Measurements from ENCODE around the gene NACA. TPM values are rescaled to one million over a fixed set of nuclear protein-coding genes. Genes with fewer than 3 reads are reported as not detected.
A peak's percentile ranks its signal among the peaks of the same experiment; 100 is the strongest.

The NACA gene
- total RNA-seq, 6 donors from 2014 or later = 419 to 868 (median 611) TPM

GRCh38 chr12:56682323-56682722, 42.8 kb downstream of the NACA start:
- Histone ChIP-seq H3K36me3 (peaks cover 0 to 32% (median 5%) of the 10 kb centered on the region in 4 donors), H3K4me1 (peaks cover 39 to 74% (median 53%) of the 10 kb centered on the region in 4 donors), H3K27me3 (no peaks in the 10 kb centered on the region), H3K27ac (no peak overlapping the region), H3K4me3 (no peak overlapping the region), H3K9me3 (no peaks in the 10 kb centered on the region)
- TF ChIP-seq POLR2A (IDR thresholded peaks at IDR 0.05) = no peak
- DNase-seq = no peak
- ATAC-seq (ENCODE audit: low FRiP score in 2 of 2) = no peak
- 92% methylated on average over 6 of the region's 6 CpGs for WGBS, 2 donors

GRCh38 chr12:56679883-56680575, 45.1 kb downstream of the NACA start:
- DNase-seq (no peak), ATAC-seq (ENCODE audit: low FRiP score in 2 of 2) (no peak)
- no peak overlapping the region for H3K4me3 ChIP-seq
- peaks cover 25 to 76% (median 48%) of the 10 kb centered on the region in 4 donors for H3K4me1 ChIP-seq
- TF ChIP-seq POLR2A (IDR thresholded peaks at IDR 0.05) (no peak), CTCF (IDR thresholded peaks at IDR 0.05) (no peak), EP300 (IDR thresholded peaks at IDR 0.05) (no peak), POLR2AphosphoS5 (IDR thresholded peaks at IDR 0.05) (no peak)
- peaks cover 0 to 32% (median 5%) of the 10 kb centered on the region in 4 donors for H3K36me3 ChIP-seq
- no peaks in the 10 kb centered on the region for H3K27me3 ChIP-seq
- no peak overlapping the region for H3K27ac ChIP-seq
- WGBS, 2 donors = 90 to 94% methylated on average over 13 of the region's 13 CpGs
- no peaks in the 10 kb centered on the region for H3K9me3 ChIP-seq

- Histone ChIP-seq H3K27ac (no peak overlapping the region), H3K36me3 (peaks cover 0 to 32% (median 5%) of the 10 kb centered on the region in 4 donors), H3K9me3 (no peaks in the 10 kb centered on the region), H3K4me1 (peaks cover 15 to 64% (median 37%) of the 10 kb centered on the region in 4 donors), H3K4me3 (no peak overlapping the region), H3K27me3 (no peaks in the 10 kb centered on the region)
- ATAC-seq (ENCODE audit: low FRiP score in 2 of 2) (no peak), DNase-seq (no peak)
- TF ChIP-seq POLR2AphosphoS5 (IDR thresholded peaks at IDR 0.05) = no peak
- no peak for TF ChIP-seq CTCF (IDR thresholded peaks at IDR 0.05)
- TF ChIP-seq EP300 (IDR thresholded peaks at IDR 0.05) = no peak
- no peak for TF ChIP-seq POLR2A (IDR thresholded peaks at IDR 0.05)
- 91 to 96% methylated on average over 2 of the region's 2 CpGs for WGBS, 2 donors
These were observed 46.2 kb downstream of the NACA start for GRCh38 chr12:56678852-56679251.

GRCh38 chr12:56677680-56678079, 47.4 kb downstream of the NACA start:
- H3K27ac ChIP-seq = no peak overlapping the region
- no peaks in the 10 kb centered on the region for H3K27me3 ChIP-seq
- TF ChIP-seq POLR2AphosphoS5 (IDR thresholded peaks at IDR 0.05) = no peak
- no peak for TF ChIP-seq POLR2A (IDR thresholded peaks at IDR 0.05)
- peaks cover 11 to 52% (median 27%) of the 10 kb centered on the region in 4 donors for H3K4me1 ChIP-seq
- ATAC-seq (ENCODE audit: low FRiP score in 2 of 2) (no peak), DNase-seq (no peak)
- no peak overlapping the region for H3K4me3 ChIP-seq
- H3K9me3 ChIP-seq = no peaks in the 10 kb centered on the region
- WGBS, 2 donors = 73 to 77% methylated on average over 1 of the region's 1 CpG
- H3K36me3 ChIP-seq = peaks cover 0 to 30% (median 5%) of the 10 kb centered on the region in 4 donors

- no peaks in the 10 kb centered on the region for H3K27me3 ChIP-seq
- H3K36me3 ChIP-seq = peaks cover 0 to 31% (median 9%) of the 10 kb centered on the region in 4 donors
- no peak for TF ChIP-seq EP300 (IDR thresholded peaks at IDR 0.05)
- no peak for TF ChIP-seq POLR2AphosphoS5 (IDR thresholded peaks at IDR 0.05)
- TF ChIP-seq POLR2A (IDR thresholded peaks at IDR 0.05) = no peak
- TF ChIP-seq CTCF (IDR thresholded peaks at IDR 0.05) = no peak
- no peak for ATAC-seq (ENCODE audit: low FRiP score in 2 of 2)
- peaks cover 11 to 46% (median 24%) of the 10 kb centered on the region in 4 donors for H3K4me1 ChIP-seq
- no peaks in the 10 kb centered on the region for H3K9me3 ChIP-seq
- WGBS, 2 donors = 84 to 85% methylated on average over 11 of the region's 11 CpGs
- DNase-seq = peak in 1 of 2 donors; percentile 13
- H3K27ac ChIP-seq = no peak overlapping the region
- H3K4me3 ChIP-seq = no peak overlapping the region
These were observed 48.1 kb downstream of the NACA start for GRCh38 chr12:56676851-56677580.

Data from upper lobe of left lung (tissue), 6 donors.